GM13977 (cell line): Measurements from ENCODE around the gene RAB3D.

Experiments used
- DNase-seq: peaks from one replicate; pipeline ENCODE4 v3.0.0; 2012; ENCODE audit warnings: low spot score
- CTCF ChIP-seq: IDR thresholded peaks from 2 replicates; pipeline ENCODE4 v1.5.1; 2012; ENCODE audit warnings: mild to moderate bottlenecking, control low read depth; ENCODE audit not compliant: insufficient read depth; ENCODE audit errors: extremely low read depth, missing control alignments
- in situ Hi-C: fragments of 300-500 bp; cut with MboI; formaldehyde crosslinking; loops from one replicate; pipeline ENCODE4 v1.12.0; 2022; ENCODE audit warnings: low sequenced_read_pairs, low pct_unique_long_range_greater_than_20kb, mixed read lengths, inconsistent platforms; ENCODE audit not compliant: unreplicated experiment

The RAB3D gene

GRCh38 chr19:11365557-11366117 lies 26.2 kb upstream of the RAB3D start:
- DNase-seq, result no peak
- TF ChIP-seq CTCF, result no peak
- in situ Hi-C loops, result no loop called here

DNA sequence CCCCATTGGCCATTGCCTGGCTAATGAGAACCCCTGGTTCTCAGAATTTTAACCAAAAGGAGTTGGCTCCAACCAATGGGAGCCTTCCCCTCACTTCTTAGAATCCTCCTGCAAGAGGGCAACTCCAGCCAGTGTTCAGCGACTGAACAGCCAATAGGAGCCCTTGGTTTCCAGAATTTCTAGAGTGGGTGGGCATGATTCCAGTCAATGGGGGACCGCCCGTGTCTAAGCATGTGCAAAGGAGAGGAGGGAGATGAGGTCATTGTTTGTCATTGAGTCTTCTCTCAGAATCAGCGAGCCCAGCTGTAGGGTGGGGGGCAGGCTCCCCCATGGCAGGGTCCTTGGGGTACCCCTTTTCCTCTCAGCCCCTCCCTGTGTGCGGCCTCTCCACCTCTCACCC lies 25.5 kb upstream of the RAB3D start:
- no peak for DNase-seq
- no peak for TF ChIP-seq CTCF
- in situ Hi-C loops, result no loop called here

- TF ChIP-seq CTCF, result no peak
- in situ Hi-C loops, result no loop called here
- no peak for DNase-seq
Measured at GRCh38 chr19:11364296-11364904, 24.9 kb upstream of the RAB3D start.

- TF ChIP-seq CTCF, result no peak
- DNase-seq, result no peak
- in situ Hi-C loops, result no loop called here
Measured at GRCh38 chr19:11363881-11364280, 24.4 kb upstream of the RAB3D start.

DNA sequence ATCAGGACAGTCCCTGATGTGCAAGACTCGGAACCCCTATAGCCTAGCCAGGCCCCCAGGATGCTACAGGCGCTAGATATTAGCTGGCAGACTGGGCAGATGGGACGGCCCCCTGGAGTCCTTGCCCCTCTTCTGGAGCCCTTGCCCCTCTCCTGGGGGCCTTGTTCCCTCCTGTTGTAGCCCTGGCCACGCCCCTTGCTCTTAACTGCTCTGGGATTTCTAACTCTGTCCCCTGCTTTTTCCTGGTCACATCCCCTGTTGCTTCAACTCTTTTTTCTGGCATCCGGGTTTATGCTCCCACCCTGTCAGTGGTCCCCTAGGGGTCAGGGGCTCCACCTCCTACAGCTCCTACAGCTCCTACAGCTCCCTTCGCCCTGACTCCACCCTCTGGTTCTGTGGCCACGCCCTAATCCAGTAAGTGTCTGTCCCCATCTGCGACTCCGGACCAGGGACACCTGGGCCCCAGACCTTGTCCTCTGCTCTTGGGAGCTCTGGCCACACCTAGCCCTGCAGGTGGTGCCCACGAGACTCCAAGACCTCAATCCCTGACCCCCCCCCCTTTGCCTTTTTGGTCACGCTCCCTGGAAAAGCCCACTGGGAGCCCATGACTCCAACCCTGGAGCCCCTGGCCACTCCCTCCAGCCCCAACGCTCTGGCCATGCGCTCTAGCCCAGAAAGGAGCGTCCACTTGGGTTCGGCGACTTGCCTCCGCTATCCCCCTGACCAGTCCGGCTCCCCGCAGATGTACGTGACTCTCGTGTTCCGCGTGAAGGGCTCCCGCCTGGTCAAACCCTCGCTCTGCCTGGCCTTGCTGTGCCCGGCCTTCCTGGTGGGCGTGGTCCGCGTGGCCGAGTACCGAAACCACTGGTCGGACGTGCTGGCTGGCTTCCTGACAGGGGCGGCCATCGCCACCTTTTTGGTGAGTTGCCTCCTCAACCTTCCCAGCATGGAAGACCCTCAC lies 22.6 kb upstream of the RAB3D start:
- in situ Hi-C loops, result no loop called here
- no peak for TF ChIP-seq CTCF
- no peak for DNase-seq

DNA sequence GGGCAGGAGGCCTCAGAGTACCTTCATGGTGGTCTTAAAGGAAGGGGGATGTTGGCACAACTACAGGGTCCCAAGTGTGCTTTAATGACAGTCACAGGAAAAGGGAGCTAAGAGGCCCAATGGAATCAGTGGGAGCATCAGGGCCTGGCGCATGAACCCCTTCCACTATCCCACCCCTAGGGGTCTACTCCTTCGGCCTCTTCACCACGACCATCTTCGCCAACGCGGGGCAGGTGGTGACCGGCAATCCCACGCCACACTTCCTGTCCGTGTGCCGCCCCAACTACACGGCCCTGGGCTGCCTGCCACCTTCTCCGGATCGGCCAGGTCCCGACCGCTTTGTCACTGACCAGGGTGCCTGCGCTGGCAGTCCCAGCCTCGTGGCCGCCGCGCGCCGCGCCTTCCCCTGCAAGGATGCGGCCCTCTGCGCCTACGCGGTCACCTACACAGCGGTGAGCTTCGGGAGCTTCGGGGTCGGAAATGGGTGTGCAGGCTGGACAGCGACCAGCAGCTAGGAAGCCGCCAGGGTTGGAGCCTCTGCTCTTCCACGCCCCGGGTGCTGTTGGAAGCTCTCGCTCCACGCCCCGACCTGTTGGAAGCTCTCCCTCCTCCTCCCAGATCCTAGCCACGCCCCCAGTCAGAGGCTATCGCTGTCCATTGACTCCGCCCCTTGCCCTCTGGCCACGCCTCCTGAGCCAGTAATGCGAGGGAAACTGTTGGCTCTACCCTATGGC lies 21.7 kb upstream of the RAB3D start:
- no peak for DNase-seq

More for the DNA sequence above, 21.7 kb upstream of the RAB3D start:
- in situ Hi-C loops, result no loop called here
- TF ChIP-seq CTCF, result no peak
